Effector memory CD8-positive, alpha-beta T cell (primary cell): Measurements from ENCODE around the gene USF1.

Source experiments
- ATAC-seq: fragments of 150-1000 bp; cut with Tn5 transposase; replicated peaks from 2 replicates; pipeline ENCODE4 v1.10.0; 2021; ENCODE audit warnings: mild to moderate bottlenecking, moderate library complexity
- DNase-seq, 3 experiments: peaks; one replicate each; pipeline ENCODE4 v3.0.0; 2021
- H3K27ac Mint-ChIP-seq, 2 donors: one replicate each; pipeline ENCODE4 v1.8.0; 2022; ENCODE audit warnings: mild to moderate bottlenecking in 2 of 2, mixed read lengths in 2 of 2, moderate library complexity in 2 of 2
- H3K27me3 Mint-ChIP-seq, 2 donors: one replicate each; pipeline ENCODE4 v1.8.0; 2022; ENCODE audit warnings: mixed read lengths in 2 of 2
- H3K36me3 Mint-ChIP-seq: one replicate; pipeline ENCODE4 v1.8.0; 2022; ENCODE audit warnings: mild to moderate bottlenecking, moderate library complexity, mixed read lengths; ENCODE audit not compliant: insufficient read depth
- H3K4me1 Mint-ChIP-seq, 2 donors: one replicate each; pipeline ENCODE4 v1.8.0; 2022; ENCODE audit warnings: low read depth in 2 of 2, mixed read lengths in 2 of 2
- H3K4me3 Mint-ChIP-seq, 2 donors: one replicate each; pipeline ENCODE4 v1.8.0; 2022; ENCODE audit warnings: mild to moderate bottlenecking in 2 of 2, mixed read lengths in 2 of 2, moderate library complexity in 2 of 2
- H3K9me3 Mint-ChIP-seq, 2 donors: one replicate each; pipeline ENCODE4 v1.8.0; 2022; ENCODE audit warnings: mixed read lengths in 2 of 2
- total RNA-seq, 9 experiments: gene quantifications; one replicate each; lab custom pipeline; 2026; lab: John Stamatoyannopoulos, UW

Gene USF1
- 51.0 to 107 (median 60.6) reads per million in 9 experiments for total RNA-seq

GRCh38 chr1:161045736-161046604, at the start of gene USF1:
Gene USF1, minus strand, starts transcription at chr1:161045977. Its CDS starts 2,702 bp downstream, at chr1:161043275.
- ATAC-seq (peak; percentile 81), DNase-seq (peak; percentile 91 to 97 (median 94))
- Mint-ChIP-seq H3K27ac (peak within 1 kb of the TSS; percentile 97 to 98), H3K4me1 (peaks cover 44 to 52% of the 10 kb centered on the region in 2 donors), H3K36me3 (peaks cover 78% of the 10 kb centered on the region), H3K27me3 (no peaks in the 10 kb centered on the region), H3K9me3 (no peaks in the 10 kb centered on the region), H3K4me3 (peak within 1 kb of the TSS; percentile 91)

GRCh38 chr1:161095230-161095629, 49.5 kb upstream of the USF1 start:
- Mint-ChIP-seq H3K4me1 (peaks cover 18 to 21% of the 10 kb centered on the region in 2 donors), H3K27ac (no peak overlapping the region)

GRCh38 chr1:161094481-161094880, 48.7 kb upstream of the USF1 start:
- no peak for ATAC-seq
- no peaks in the 10 kb centered on the region for H3K27me3 Mint-ChIP-seq
- peaks cover 33% of the 10 kb centered on the region for H3K36me3 Mint-ChIP-seq
- H3K9me3 Mint-ChIP-seq, result no peaks in the 10 kb centered on the region
- no peak overlapping the region for H3K27ac Mint-ChIP-seq
- no peak overlapping the region for H3K4me3 Mint-ChIP-seq
- no peak for DNase-seq
- H3K4me1 Mint-ChIP-seq, result peaks cover 18 to 21% of the 10 kb centered on the region in 2 donors

More at GRCh38 chr1:161095230-161095629, 49.5 kb upstream of the USF1 start:
- H3K36me3 Mint-ChIP-seq, result peaks cover 39% of the 10 kb centered on the region
- DNase-seq, result no peak
- H3K27me3 Mint-ChIP-seq, result no peaks in the 10 kb centered on the region
- H3K9me3 Mint-ChIP-seq, result no peaks in the 10 kb centered on the region
- H3K4me3 Mint-ChIP-seq, result no peak overlapping the region
- no peak for ATAC-seq

GRCh38 chr1:161092621-161093028, 46.8 kb upstream of the USF1 start:
- H3K9me3 Mint-ChIP-seq, result no peaks in the 10 kb centered on the region
- H3K4me1 Mint-ChIP-seq, result peaks cover 6 to 9% of the 10 kb centered on the region in 2 donors
- no peaks in the 10 kb centered on the region for H3K27me3 Mint-ChIP-seq
- ATAC-seq, result no peak
- DNase-seq, result no peak
- no peak overlapping the region for H3K4me3 Mint-ChIP-seq
- peaks cover 15% of the 10 kb centered on the region for H3K36me3 Mint-ChIP-seq
- H3K27ac Mint-ChIP-seq, result no peak overlapping the region

GRCh38 chr1:161091796-161092507, 46.2 kb upstream of the USF1 start:
- H3K36me3 Mint-ChIP-seq, result peaks cover 8% of the 10 kb centered on the region
- DNase-seq, result no peak
- ATAC-seq, result no peak
- H3K27me3 Mint-ChIP-seq, result no peaks in the 10 kb centered on the region
- H3K27ac Mint-ChIP-seq, result no peak overlapping the region
- peaks cover 2% of the 10 kb centered on the region in 2 donors for H3K4me1 Mint-ChIP-seq
- H3K4me3 Mint-ChIP-seq, result no peak overlapping the region
- no peaks in the 10 kb centered on the region for H3K9me3 Mint-ChIP-seq

- DNase-seq (no peak), ATAC-seq (no peak)
- Mint-ChIP-seq H3K27me3 (peaks cover 2 to 4% of the 10 kb centered on the region in 2 donors), H3K4me3 (no peak overlapping the region), H3K9me3 (no peaks in the 10 kb centered on the region), H3K36me3 (no peaks in the 10 kb centered on the region), H3K27ac (no peak overlapping the region), H3K4me1 (peaks cover 0 to 2% of the 10 kb centered on the region in 2 donors)
Measured at GRCh38 chr1:161091093-161091492, 45.3 kb upstream of the USF1 start.

GRCh38 chr1:161090617-161091016, 44.8 kb upstream of the USF1 start:
- Mint-ChIP-seq H3K4me1 (peaks cover 0 to 2% of the 10 kb centered on the region in 2 donors), H3K27ac (no peak overlapping the region), H3K9me3 (no peaks in the 10 kb centered on the region), H3K4me3 (no peak overlapping the region), H3K36me3 (no peaks in the 10 kb centered on the region), H3K27me3 (peaks cover 6 to 9% of the 10 kb centered on the region in 2 donors)
- ATAC-seq, result no peak
- no peak for DNase-seq

GRCh38 chr1:161089938-161090337, 44.2 kb upstream of the USF1 start:
- Mint-ChIP-seq H3K27ac (no peak overlapping the region), H3K4me3 (no peak overlapping the region), H3K36me3 (no peaks in the 10 kb centered on the region), H3K27me3 (peaks cover 6 to 11% of the 10 kb centered on the region in 2 donors), H3K4me1 (peaks cover 0 to 2% of the 10 kb centered on the region in 2 donors), H3K9me3 (no peaks in the 10 kb centered on the region)
- DNase-seq, result no peak
- ATAC-seq, result no peak

GRCh38 chr1:161089251-161089924, 43.6 kb upstream of the USF1 start, which contains the start of gene NECTIN4:
Gene NECTIN4, minus strand, starts transcription at chr1:161089558. Its CDS starts 262 bp downstream, at chr1:161089296.
- Mint-ChIP-seq H3K4me3 (no peak within 1 kb of the TSS), H3K36me3 (no peaks in the 10 kb centered on the region), H3K9me3 (no peaks in the 10 kb centered on the region), H3K27me3 (peaks cover 6 to 11% of the 10 kb centered on the region in 2 donors), H3K4me1 (peaks cover 0 to 2% of the 10 kb centered on the region in 2 donors), H3K27ac (no peak within 1 kb of the TSS)
- DNase-seq (no peak), ATAC-seq (no peak)

GRCh38 chr1:161088587-161089110, 42.9 kb upstream of the USF1 start:
- DNase-seq, result no peak
- no peak overlapping the region for H3K27ac Mint-ChIP-seq

GRCh38 chr1:161086457-161086856, 40.7 kb upstream of the USF1 start:
- Mint-ChIP-seq H3K27me3 (peaks cover 6 to 11% of the 10 kb centered on the region in 2 donors), H3K36me3 (no peaks in the 10 kb centered on the region), H3K4me3 (no peak overlapping the region), H3K9me3 (no peaks in the 10 kb centered on the region), H3K4me1 (peaks cover 0 to 2% of the 10 kb centered on the region in 2 donors), H3K27ac (no peak overlapping the region)
- DNase-seq (no peak), ATAC-seq (no peak)

More at GRCh38 chr1:161088587-161089110, 42.9 kb upstream of the USF1 start:
- ATAC-seq, result no peak
- Mint-ChIP-seq H3K4me1 (peaks cover 0 to 2% of the 10 kb centered on the region in 2 donors), H3K9me3 (no peaks in the 10 kb centered on the region), H3K36me3 (no peaks in the 10 kb centered on the region), H3K27me3 (peaks cover 6 to 11% of the 10 kb centered on the region in 2 donors), H3K4me3 (no peak overlapping the region)

- Mint-ChIP-seq H3K36me3 (no peaks in the 10 kb centered on the region), H3K9me3 (no peaks in the 10 kb centered on the region), H3K4me3 (no peak overlapping the region), H3K27ac (peak overlapping the region in 1 of 2 donors; percentile 64), H3K27me3 (peaks cover 6 to 11% of the 10 kb centered on the region in 2 donors), H3K4me1 (peaks cover 0 to 2% of the 10 kb centered on the region in 2 donors)
- ATAC-seq, result no peak
- DNase-seq, result no peak
Measured at GRCh38 chr1:161085165-161085564, 39.4 kb upstream of the USF1 start.

- Mint-ChIP-seq H3K4me3 (no peak overlapping the region), H3K9me3 (no peaks in the 10 kb centered on the region), H3K36me3 (no peaks in the 10 kb centered on the region), H3K4me1 (peaks cover 0 to 2% of the 10 kb centered on the region in 2 donors), H3K27me3 (peaks cover 6 to 11% of the 10 kb centered on the region in 2 donors), H3K27ac (no peak overlapping the region)
- ATAC-seq, result no peak
- DNase-seq, result no peak
Measured at GRCh38 chr1:161084597-161084988, 38.8 kb upstream of the USF1 start.
